ENCODE measurements around the gene TUSC2. TPM values are rescaled to one million over a fixed set of nuclear protein-coding genes. Genes with fewer than 3 reads are reported as not detected.

TUSC2 gene
- total RNA-seq, 6 experiments from 2014 or later, result 9.7 to 36.9 (median 12.5) TPM

- TF ChIP-seq, protein P1, sequence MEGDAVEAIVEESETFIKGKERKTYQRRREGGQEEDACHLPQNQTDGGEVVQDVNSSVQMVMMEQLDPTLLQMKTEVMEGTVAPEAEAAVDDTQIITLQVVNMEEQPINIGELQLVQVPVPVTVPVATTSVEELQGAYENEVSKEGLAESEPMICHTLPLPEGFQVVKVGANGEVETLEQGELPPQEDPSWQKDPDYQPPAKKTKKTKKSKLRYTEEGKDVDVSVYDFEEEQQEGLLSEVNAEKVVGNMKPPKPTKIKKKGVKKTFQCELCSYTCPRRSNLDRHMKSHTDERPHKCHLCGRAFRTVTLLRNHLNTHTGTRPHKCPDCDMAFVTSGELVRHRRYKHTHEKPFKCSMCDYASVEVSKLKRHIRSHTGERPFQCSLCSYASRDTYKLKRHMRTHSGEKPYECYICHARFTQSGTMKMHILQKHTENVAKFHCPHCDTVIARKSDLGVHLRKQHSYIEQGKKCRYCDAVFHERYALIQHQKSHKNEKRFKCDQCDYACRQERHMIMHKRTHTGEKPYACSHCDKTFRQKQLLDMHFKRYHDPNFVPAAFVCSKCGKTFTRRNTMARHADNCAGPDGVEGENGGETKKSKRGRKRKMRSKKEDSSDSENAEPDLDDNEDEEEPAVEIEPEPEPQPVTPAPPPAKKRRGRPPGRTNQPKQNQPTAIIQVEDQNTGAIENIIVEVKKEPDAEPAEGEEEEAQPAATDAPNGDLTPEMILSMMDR (IDR thresholded peaks at IDR 0.05), result no peak
- peak; percentile 8 for TF ChIP-seq POLR2A (IDR thresholded peaks at IDR 0.05)
- no peaks in the 10 kb centered on the region for H3K27me3 ChIP-seq
- WGBS (ENCODE audit: insufficient coverage, low coverage, low lambda C conversion rate, missing lambda C conversion rate), result 7% methylated on average over 7 of the region's 12 CpGs
- H3K4me1 ChIP-seq, result peaks cover 0 to 26% (median 14%) of the 10 kb centered on the region in 4 donors
- peak overlapping the region; percentile 78 to 96 (median 86) for H3K27ac ChIP-seq
- peak in 2 of 3 donors; percentile 37 to 70 for DNase-seq
- H3K9me3 ChIP-seq, result no peaks in the 10 kb centered on the region
- ATAC-seq, result no peak
- intact Hi-C loops (cut with DNase I), result no loop called here
- H3K4me3 ChIP-seq, result peak overlapping the region; percentile 4 to 25 (median 23)
- no peaks in the 10 kb centered on the region for H3K36me3 ChIP-seq
These were observed 27.9 kb downstream of the TUSC2 start for GRCh38 chr3:50299929-50300680.

- WGBS (ENCODE audit: insufficient coverage, low coverage, low lambda C conversion rate, missing lambda C conversion rate), result 0% methylated on average over 11 of the region's 12 CpGs
- TF ChIP-seq, protein P1 (IDR thresholded peaks at IDR 0.05), result no peak
- TF ChIP-seq POLR2A (IDR thresholded peaks at IDR 0.05), result no peak
- ATAC-seq (no peak), DNase-seq (no peak)
- Histone ChIP-seq H3K36me3 (no peaks in the 10 kb centered on the region), H3K4me1 (peaks cover 0 to 26% (median 14%) of the 10 kb centered on the region in 4 donors), H3K27me3 (no peaks in the 10 kb centered on the region), H3K9me3 (no peaks in the 10 kb centered on the region), H3K4me3 (peak overlapping the region; percentile 4 to 25 (median 23)), H3K27ac (peak overlapping the region; percentile 78 to 96 (median 86))
- intact Hi-C loops (cut with DNase I), result no loop called here
These were observed 28.4 kb downstream of the TUSC2 start for GRCh38 chr3:50299638-50299928.

GRCh38 chr3:50298836-50299637, 29.0 kb downstream of the TUSC2 start, which contains the start of the genes HYAL3 and NAA80:
Gene HYAL3, minus strand, starts transcription at chr3:50299405. Its CDS starts 3,803 bp downstream, at chr3:50295602.
Gene NAA80, minus strand, starts transcription at chr3:50299405. Its CDS starts 1,942 bp downstream, at chr3:50297463.
- DNase-seq (peak; percentile 100), ATAC-seq (peak; percentile 70 to 83 (median 77))
- 0% methylated on average over 25 of the region's 61 CpGs for WGBS (ENCODE audit: insufficient coverage, low coverage, low lambda C conversion rate, missing lambda C conversion rate)
- Histone ChIP-seq H3K27me3 (no peaks in the 10 kb centered on the region), H3K27ac (peak within 1 kb of the TSS; percentile 84 to 96 (median 86)), H3K9me3 (no peaks in the 10 kb centered on the region), H3K36me3 (no peaks in the 10 kb centered on the region), H3K4me3 (peak within 1 kb of the TSS; percentile 56 to 62 (median 61)), H3K4me1 (peaks cover 0 to 26% (median 14%) of the 10 kb centered on the region in 4 donors)
- intact Hi-C loops (cut with DNase I), result no loop called here
- TF ChIP-seq, protein P1 (IDR thresholded peaks at IDR 0.05), result peak; percentile 21 to 44 (median 34)
- TF ChIP-seq POLR2A (IDR thresholded peaks at IDR 0.05), result peak; percentile 97

- TF ChIP-seq, protein P1 (IDR thresholded peaks at IDR 0.05), result no peak
- no peak for TF ChIP-seq POLR2A (IDR thresholded peaks at IDR 0.05)
- peaks cover 0 to 30% (median 12%) of the 10 kb centered on the region in 4 donors for H3K4me1 ChIP-seq
- ATAC-seq (no peak), DNase-seq (peak in 1 of 3 donors; percentile 33)
- H3K27me3 ChIP-seq, result no peaks in the 10 kb centered on the region
- intact Hi-C loops (cut with DNase I), result no loop called here
- no peaks in the 10 kb centered on the region for H3K9me3 ChIP-seq
- WGBS (ENCODE audit: insufficient coverage, low coverage, low lambda C conversion rate, missing lambda C conversion rate), result 65% methylated on average over 4 of the region's 9 CpGs
- H3K4me3 ChIP-seq, result peak overlapping the region; percentile 56 to 62 (median 61)
- no peaks in the 10 kb centered on the region for H3K36me3 ChIP-seq
- H3K27ac ChIP-seq, result peak overlapping the region in 2 of 3 donors; percentile 84 to 88
These were observed 29.9 kb downstream of the TUSC2 start for GRCh38 chr3:50297896-50298725.
